Activated T-helper 17 cell treated with anti-CD3 and anti-CD28 coated beads, Interleukin-2, amount 50 U/mL, for 72 hours (primary cell): ENCODE results near the gene FAM13A. TPM values are rescaled to one million over a fixed set of nuclear protein-coding genes. Genes with fewer than 3 reads are reported as not detected.

Experiments used
- ATAC-seq: fragments of 150-1000 bp; cut with Tn5 transposase; replicated peaks from 2 replicates; pipeline ENCODE4 v1.10.0; 2021; ENCODE audit warnings: mild to moderate bottlenecking, moderate library complexity
- H3K27ac Mint-ChIP-seq: one replicate; pipeline ENCODE4 v1.8.0; 2022; ENCODE audit warnings: mixed read lengths
- H3K27me3 Mint-ChIP-seq: one replicate; pipeline ENCODE4 v1.8.0; 2022; ENCODE audit warnings: mixed read lengths
- H3K36me3 Mint-ChIP-seq: one replicate; pipeline ENCODE4 v1.8.0; 2022; ENCODE audit warnings: low read depth, mild to moderate bottlenecking, mixed read lengths
- H3K4me1 Mint-ChIP-seq: one replicate; pipeline ENCODE4 v1.8.0; 2022; ENCODE audit warnings: mixed read lengths
- H3K4me3 Mint-ChIP-seq: one replicate; pipeline ENCODE4 v1.8.0; 2022; ENCODE audit warnings: mild to moderate bottlenecking, mixed read lengths
- H3K9me3 Mint-ChIP-seq: one replicate; pipeline ENCODE4 v1.8.0; 2022; ENCODE audit warnings: mixed read lengths
- total RNA-seq, 2 donors: library from RNA; stranded (reverse); gene quantifications; one replicate each; pipeline ENCODE4 v1.2.3, GENCODE V29; 2022

FAM13A gene
- total RNA-seq, 2 donors from 2014 or later = 6.7 to 91.4 TPM

DNA sequence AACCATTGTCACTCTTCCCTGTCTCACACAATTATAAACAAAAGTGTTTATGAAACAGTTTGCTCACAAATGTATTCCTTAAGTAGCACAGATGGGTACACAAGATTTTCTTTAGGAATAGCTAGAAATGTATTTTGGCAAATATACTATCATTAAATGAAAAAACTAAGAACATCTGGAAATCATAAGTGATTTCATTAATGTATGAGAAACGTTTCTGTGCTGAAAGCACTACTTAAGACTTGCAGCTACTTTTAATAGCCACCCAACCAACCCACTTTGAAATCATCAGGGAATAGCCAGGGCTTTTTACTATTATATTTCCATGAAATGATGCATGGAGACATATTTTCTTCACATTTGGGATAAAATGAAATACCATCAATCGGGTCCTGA, 297.1 kb downstream of the FAM13A start:
- Mint-ChIP-seq H3K27me3 (no peaks in the 10 kb centered on the region), H3K4me3 (no peak overlapping the region)

DNA sequence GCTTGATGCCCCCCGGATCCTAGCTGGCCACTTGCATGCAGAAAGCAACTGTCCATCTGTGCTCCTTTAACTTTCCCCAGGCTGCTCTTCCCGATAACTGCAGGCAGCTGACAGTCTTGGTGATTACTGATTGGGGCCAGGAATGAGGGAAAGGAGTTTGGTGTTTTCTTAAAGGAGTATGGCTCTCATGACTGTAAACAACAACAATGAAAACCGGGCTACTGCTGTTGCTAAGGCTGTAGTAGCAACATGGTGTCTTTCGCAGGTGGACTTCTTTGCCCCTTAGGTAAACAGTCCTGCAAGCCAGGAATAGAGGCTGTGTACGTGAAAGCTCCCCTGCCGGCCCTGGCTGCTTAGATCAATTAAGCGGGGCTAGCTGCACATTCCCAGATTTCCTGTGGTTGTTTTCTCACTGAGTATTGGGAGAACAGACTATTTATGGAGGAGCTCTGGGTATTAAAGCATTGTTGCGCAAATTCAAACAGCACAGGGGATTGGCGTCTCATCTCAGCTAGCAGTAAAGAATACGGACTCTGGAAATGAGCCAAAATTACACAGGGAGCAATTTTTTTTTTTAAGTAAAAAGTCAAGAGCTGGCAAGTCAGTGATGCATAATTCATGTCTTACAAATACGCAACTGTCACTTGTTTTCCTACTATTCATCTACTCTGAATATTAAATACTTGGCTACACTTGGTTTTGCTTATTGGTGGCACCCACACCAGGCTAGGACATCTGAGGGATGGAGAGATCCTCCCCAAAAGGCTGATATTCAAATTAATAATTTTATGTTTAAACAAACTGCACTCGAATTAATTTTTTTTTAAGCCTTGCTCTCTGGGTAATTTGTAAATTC, 297.7 kb downstream of the FAM13A start:
- Mint-ChIP-seq H3K27ac (no peak overlapping the region), H3K9me3 (no peaks in the 10 kb centered on the region), H3K4me1 (peaks cover 11% of the 10 kb centered on the region), H3K36me3 (peaks cover 67% of the 10 kb centered on the region), H3K27me3 (no peaks in the 10 kb centered on the region), H3K4me3 (no peak overlapping the region)
- no peak for ATAC-seq

More for the DNA sequence above, 297.1 kb downstream of the FAM13A start:
- peaks cover 68% of the 10 kb centered on the region for H3K36me3 Mint-ChIP-seq
- no peak overlapping the region for H3K27ac Mint-ChIP-seq
- no peaks in the 10 kb centered on the region for H3K9me3 Mint-ChIP-seq
- peaks cover 11% of the 10 kb centered on the region for H3K4me1 Mint-ChIP-seq
- no peak for ATAC-seq

DNA sequence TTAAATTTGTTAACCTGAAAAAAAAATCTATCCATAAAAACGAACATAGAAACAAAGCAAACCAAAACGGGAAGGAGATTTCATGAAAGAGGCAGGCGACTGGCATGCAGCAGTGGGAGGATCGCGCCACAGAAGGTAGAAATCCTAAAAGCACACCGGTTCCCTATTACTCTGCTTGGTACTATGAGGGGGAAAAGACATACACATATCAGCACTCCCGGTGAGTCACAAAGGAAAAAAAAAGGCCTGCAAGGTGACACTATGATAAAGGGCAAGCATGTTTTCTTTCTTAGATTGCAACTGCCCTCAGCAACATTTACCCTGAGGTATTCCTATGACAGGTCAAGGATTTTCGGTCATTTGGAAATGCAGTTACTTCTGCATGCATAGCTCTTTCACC, 298.7 kb downstream of the FAM13A start:
- H3K4me1 Mint-ChIP-seq = peaks cover 6% of the 10 kb centered on the region
- H3K4me3 Mint-ChIP-seq = no peak overlapping the region
- H3K27me3 Mint-ChIP-seq = no peaks in the 10 kb centered on the region
- H3K36me3 Mint-ChIP-seq = peaks cover 67% of the 10 kb centered on the region
- no peaks in the 10 kb centered on the region for H3K9me3 Mint-ChIP-seq
- no peak for ATAC-seq
- H3K27ac Mint-ChIP-seq = no peak overlapping the region

GRCh38 chr4:88757776-88758175, 299.2 kb downstream of the FAM13A start:
- H3K4me3 Mint-ChIP-seq = no peak overlapping the region
- H3K27ac Mint-ChIP-seq = no peak overlapping the region
- H3K4me1 Mint-ChIP-seq = peaks cover 6% of the 10 kb centered on the region
- H3K9me3 Mint-ChIP-seq = no peaks in the 10 kb centered on the region
- no peaks in the 10 kb centered on the region for H3K27me3 Mint-ChIP-seq
- peaks cover 66% of the 10 kb centered on the region for H3K36me3 Mint-ChIP-seq
- ATAC-seq = no peak

GRCh38 chr4:88757067-88757466, 299.9 kb downstream of the FAM13A start:
- peaks cover 73% of the 10 kb centered on the region for H3K36me3 Mint-ChIP-seq
- no peak for ATAC-seq
- H3K27me3 Mint-ChIP-seq = no peaks in the 10 kb centered on the region
- H3K4me3 Mint-ChIP-seq = no peak overlapping the region
- H3K27ac Mint-ChIP-seq = no peak overlapping the region
- H3K4me1 Mint-ChIP-seq = peaks cover 6% of the 10 kb centered on the region
- H3K9me3 Mint-ChIP-seq = no peaks in the 10 kb centered on the region

GRCh38 chr4:88756149-88756548, 300.8 kb downstream of the FAM13A start:
- Mint-ChIP-seq H3K27ac (no peak overlapping the region), H3K9me3 (no peaks in the 10 kb centered on the region), H3K27me3 (no peaks in the 10 kb centered on the region), H3K4me3 (no peak overlapping the region), H3K4me1 (peaks cover 3% of the 10 kb centered on the region), H3K36me3 (peaks cover 76% of the 10 kb centered on the region)
- ATAC-seq = no peak

DNA sequence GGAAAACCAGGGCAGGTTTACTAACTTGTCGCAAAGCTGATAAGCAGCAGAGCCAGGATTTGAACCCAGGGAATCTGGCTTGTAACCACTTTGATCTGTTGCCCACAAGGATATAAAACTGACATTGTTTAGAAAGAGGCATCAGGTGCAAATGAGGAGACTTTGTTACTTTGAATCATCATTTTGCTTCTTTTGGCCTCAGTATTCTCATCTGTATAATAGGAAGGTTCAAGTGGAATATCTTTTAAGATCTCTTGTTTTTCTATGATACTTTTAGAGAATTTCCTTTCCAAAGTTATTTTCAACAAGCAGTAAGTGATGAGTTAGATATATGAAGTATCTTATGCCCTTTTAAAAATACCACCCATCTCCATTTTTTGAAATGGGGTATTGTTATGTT, 301.5 kb downstream of the FAM13A start:
- Mint-ChIP-seq H3K4me3 (no peak overlapping the region), H3K9me3 (no peaks in the 10 kb centered on the region), H3K4me1 (no peaks in the 10 kb centered on the region), H3K27me3 (no peaks in the 10 kb centered on the region), H3K36me3 (peaks cover 80% of the 10 kb centered on the region), H3K27ac (no peak overlapping the region)
- ATAC-seq = no peak

GRCh38 chr4:88754796-88755195, 302.2 kb downstream of the FAM13A start:
- Mint-ChIP-seq H3K4me3 (no peak overlapping the region), H3K4me1 (no peaks in the 10 kb centered on the region), H3K27ac (no peak overlapping the region), H3K9me3 (no peaks in the 10 kb centered on the region), H3K36me3 (peaks cover 84% of the 10 kb centered on the region), H3K27me3 (no peaks in the 10 kb centered on the region)
- ATAC-seq = no peak

DNA sequence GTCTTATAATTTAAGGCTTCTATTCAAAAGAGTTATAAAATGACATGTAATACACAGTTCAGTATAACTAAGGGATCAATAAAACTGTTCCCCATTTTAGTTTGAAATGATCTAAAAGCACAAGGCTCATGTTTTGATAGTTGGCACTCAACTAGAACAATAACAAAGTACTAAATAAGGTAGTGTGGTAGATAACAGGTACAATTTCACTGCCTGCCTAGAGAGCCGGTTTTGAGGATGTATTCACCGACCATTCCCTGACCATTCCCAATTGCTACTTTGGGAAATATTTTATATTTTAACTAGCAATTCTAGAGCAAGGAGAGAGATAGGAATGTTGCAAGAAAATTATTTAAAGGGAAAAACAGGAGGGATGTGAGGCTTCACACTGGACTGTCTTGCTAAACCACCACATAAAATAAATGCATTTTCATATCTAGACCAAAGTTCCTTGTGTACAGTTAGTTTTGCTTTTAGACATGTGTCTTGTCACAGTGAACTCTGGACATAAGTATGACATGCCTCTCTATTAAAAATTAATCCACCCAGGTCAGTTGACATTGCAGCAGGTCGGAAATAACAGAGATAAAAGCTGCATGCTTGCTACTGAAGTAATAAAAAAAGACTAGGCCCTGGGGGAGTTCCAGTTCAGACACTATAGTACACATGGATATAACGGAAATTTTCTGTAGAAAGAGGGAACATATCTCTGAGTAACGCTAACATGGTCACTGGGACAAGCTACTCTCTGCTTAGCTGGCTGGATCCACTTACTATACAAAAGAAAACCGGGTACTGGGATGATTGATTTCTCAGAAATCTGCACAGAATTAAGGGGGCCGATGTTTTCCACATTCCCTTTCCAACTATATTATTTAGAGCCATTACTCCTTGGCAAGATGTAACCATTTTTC, 303.1 kb downstream of the FAM13A start:
- Mint-ChIP-seq H3K4me1 (no peaks in the 10 kb centered on the region), H3K36me3 (peaks cover 84% of the 10 kb centered on the region), H3K9me3 (no peaks in the 10 kb centered on the region), H3K27ac (no peak overlapping the region), H3K4me3 (no peak overlapping the region), H3K27me3 (no peaks in the 10 kb centered on the region)
- no peak for ATAC-seq

- H3K27ac Mint-ChIP-seq = no peak overlapping the region
- no peak overlapping the region for H3K4me3 Mint-ChIP-seq
- H3K4me1 Mint-ChIP-seq = peaks cover 6% of the 10 kb centered on the region
- no peak for ATAC-seq
- no peaks in the 10 kb centered on the region for H3K27me3 Mint-ChIP-seq
- no peaks in the 10 kb centered on the region for H3K9me3 Mint-ChIP-seq
- H3K36me3 Mint-ChIP-seq = peaks cover 84% of the 10 kb centered on the region
Measured at GRCh38 chr4:88752754-88753153, 304.2 kb downstream of the FAM13A start.

DNA sequence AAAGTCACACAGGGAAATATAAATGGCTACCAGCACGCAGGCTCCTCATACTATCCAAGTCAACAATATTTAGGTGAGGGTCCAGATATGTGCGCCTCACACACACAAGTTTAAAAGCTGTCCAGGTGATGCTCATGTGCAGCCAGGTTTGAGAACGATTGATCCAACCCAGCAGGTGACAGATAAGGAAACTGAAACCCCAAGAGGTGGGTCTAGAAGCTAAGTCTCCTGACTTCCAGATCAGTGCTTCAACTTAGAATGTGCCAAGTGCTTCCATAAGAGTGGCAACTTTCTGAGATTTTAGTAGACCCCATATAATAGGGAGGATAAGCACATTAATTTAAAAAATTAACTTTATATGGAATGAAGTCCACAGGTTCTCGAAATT, 304.9 kb downstream of the FAM13A start:
- no peak for ATAC-seq
- Mint-ChIP-seq H3K9me3 (no peaks in the 10 kb centered on the region), H3K4me3 (no peak overlapping the region), H3K36me3 (peaks cover 88% of the 10 kb centered on the region), H3K27me3 (no peaks in the 10 kb centered on the region), H3K4me1 (peaks cover 6% of the 10 kb centered on the region), H3K27ac (no peak overlapping the region)

DNA sequence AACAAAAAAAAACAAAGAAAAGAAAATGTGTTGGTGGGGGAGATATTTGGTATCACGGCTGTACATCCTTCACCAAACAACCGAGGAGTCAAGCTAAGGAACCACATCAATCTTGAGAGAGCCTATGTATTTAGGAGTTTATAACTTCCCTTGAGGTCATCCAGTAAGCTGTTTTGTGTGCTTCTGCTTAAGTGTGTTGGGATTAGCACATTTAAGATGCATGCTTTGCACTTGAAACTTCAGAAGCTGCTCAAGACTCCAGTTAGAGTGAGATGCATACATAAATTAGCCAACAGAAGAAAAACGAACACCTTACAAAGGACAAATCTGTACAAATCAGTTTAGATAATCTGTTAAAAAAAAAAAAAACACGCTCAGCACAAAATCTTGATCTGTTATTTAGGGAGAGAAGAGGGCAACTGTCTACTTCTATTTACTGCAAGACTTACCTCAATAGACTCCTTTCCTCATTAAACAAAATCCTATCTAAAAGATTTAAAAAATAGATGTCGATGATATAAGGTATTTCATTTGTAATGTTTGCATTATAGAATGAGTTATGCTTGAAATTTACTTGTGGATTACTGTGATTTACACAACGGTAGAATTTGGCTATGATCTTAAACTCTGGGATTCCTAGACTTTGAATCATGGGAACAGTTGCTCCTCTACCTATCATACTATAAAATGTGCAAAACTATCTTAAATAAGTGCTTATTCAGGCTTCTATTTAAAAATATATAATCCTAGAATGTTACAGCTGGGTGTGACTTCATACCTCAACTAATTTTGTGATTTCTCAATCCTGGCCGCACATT, 305.5 kb downstream of the FAM13A start:
- H3K4me3 Mint-ChIP-seq = no peak overlapping the region
- H3K27ac Mint-ChIP-seq = no peak overlapping the region
- H3K27me3 Mint-ChIP-seq = no peaks in the 10 kb centered on the region
- no peak for ATAC-seq
- peaks cover 92% of the 10 kb centered on the region for H3K36me3 Mint-ChIP-seq
- H3K4me1 Mint-ChIP-seq = peaks cover 6% of the 10 kb centered on the region
- no peaks in the 10 kb centered on the region for H3K9me3 Mint-ChIP-seq

DNA sequence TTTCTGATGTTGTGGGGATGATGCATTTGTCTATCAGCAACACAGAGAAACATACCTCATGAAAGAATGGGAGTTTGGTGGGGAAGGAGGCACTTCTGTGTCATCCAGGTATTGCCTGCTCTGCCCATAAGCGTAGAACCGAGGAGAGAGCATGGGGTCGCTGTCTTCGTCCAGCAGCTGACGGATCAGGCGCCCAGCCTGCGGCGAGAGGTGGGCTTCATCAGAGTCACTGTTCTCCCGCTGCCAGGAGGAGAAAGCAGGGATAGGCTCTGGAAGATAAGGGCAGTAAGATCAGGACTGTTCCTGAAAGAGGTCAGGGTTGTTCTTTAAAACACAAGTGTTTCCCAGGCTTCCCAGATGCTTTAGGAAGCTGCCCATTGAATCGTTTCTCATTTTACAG, 306.6 kb downstream of the FAM13A start:
- Mint-ChIP-seq H3K4me3 (no peak overlapping the region), H3K9me3 (no peaks in the 10 kb centered on the region), H3K36me3 (peaks cover 95% of the 10 kb centered on the region), H3K4me1 (peaks cover 6% of the 10 kb centered on the region), H3K27me3 (no peaks in the 10 kb centered on the region), H3K27ac (no peak overlapping the region)
- no peak for ATAC-seq

DNA sequence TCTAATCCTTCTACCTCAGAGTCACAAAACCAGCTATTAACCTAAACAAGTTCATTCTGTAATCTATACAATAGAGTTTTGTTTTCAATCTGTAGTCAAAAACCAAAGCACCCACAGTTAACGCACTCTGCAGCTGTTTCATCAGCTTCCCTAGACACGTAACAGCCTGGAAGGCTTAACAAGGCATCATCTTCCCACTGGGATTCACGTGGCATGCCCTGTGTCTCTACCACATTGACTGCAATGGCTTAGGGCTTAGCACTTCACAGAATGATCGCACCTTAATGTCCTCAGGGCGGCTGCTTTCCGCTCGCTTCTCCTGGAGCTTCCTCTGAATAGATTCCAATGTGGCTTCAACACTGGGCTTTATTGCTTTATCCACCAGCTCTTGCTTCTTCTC, 309.6 kb downstream of the FAM13A start:
- H3K27ac Mint-ChIP-seq = no peak overlapping the region
- H3K9me3 Mint-ChIP-seq = no peaks in the 10 kb centered on the region
- ATAC-seq = no peak
- H3K4me3 Mint-ChIP-seq = no peak overlapping the region
- H3K4me1 Mint-ChIP-seq = peaks cover 6% of the 10 kb centered on the region
- H3K36me3 Mint-ChIP-seq = peaks cover 90% of the 10 kb centered on the region
- H3K27me3 Mint-ChIP-seq = no peaks in the 10 kb centered on the region
